ENCODE results near the gene ASPSCR1.

DNA sequence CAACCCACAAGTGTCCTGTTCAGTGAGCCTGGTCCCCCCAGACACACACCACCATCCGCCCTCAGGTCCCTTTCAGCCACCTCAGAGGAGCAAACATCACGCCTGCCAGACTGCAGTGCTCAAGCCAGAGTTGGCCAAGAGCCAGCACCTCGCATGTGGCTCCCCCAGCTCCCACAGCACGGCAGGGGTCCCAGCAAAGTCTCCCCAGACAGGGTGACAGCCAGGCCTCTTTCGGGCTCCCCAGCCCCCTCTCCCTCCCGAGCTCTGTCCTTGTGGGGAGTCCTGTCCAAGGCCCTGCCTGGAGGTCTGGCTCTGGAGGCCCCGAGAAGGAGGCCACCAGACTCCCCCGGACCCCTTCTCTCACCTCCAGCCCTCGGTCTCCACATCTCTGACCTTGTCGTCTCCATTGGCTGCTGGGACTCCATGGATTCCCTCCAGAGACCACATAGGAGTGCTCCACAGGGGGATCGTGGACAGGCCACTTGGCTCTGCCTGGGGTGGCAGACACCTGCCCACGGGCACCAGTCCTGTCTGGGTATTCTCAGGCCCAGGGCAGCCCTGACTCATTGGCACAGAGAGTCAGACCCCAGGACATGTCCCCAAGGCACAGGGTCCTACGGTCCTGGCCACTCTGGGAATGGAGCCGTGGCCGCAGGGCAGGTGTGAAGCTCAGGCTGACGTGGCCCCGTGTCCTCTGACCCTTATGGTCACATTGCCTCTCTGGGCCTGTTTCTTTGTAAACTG lies 28.6 kb upstream of the ASPSCR1 start:
- TF ChIP-seq CTCF (IDR thresholded peaks at IDR 0.05; ENCODE audit: insufficient read depth, low read length, poor library complexity, severe bottlenecking) (no peak), EZH2phosphoT487 (conservative IDR thresholded peaks at IDR 0.05; ENCODE audit: low read length) (no peak)

All from SU-DHL-6 (cell line).